Neuron (in vitro differentiated cells): Measurements from ENCODE around the gene STXBP6.
"Not testable (repeated sequence)": the region's sequence is repeated elsewhere in the genome, so short reads cannot be mapped to it uniquely, and the experiment has no call there.

ENCODE experiments used
- H2AFZ ChIP-seq: one replicate; pipeline ENCODE4 v1.6.1; 2013; ENCODE audit warnings: low read depth, mild to moderate bottlenecking, inconsistent platforms, low read length, moderate library complexity
- H3K27me3 ChIP-seq: one replicate; pipeline ENCODE4 v1.6.1; 2013; ENCODE audit warnings: low read length; ENCODE audit not compliant: insufficient read depth
- H3K36me3 ChIP-seq: one replicate; pipeline ENCODE4 v1.6.1; 2013; ENCODE audit warnings: low read length; ENCODE audit not compliant: insufficient read depth
- H3K4me1 ChIP-seq: one replicate; pipeline ENCODE4 v1.6.1; 2013; ENCODE audit warnings: low read length; ENCODE audit not compliant: insufficient read depth
- H3K4me3 ChIP-seq: 2 replicates; pipeline ENCODE4 v1.5.1; 2013; ENCODE audit warnings: mild to moderate bottlenecking, low read length, moderate library complexity
- H3K9me3 ChIP-seq: one replicate; pipeline ENCODE4 v1.6.1; 2013; ENCODE audit warnings: low read length

STXBP6 gene

DNA sequence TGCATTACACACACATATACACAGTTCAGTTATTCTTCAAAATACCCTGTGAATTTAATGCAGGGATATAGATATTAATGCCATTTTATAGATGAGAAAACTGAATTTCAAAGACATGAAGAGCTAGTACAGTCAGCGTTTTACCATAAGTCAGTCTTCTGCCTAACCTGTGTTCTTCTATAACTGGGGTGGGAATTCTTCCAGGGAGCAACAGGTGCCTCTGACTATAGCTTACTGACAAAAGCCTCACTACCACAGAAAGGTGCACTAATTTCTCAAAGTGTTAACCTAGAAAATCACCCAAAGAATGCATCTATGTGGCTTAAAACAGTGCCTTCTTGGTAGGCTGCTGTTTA lies 84.4 kb downstream of the STXBP6 start:
- H3K9me3 ChIP-seq = no peaks in the 10 kb centered on the region
- H2AFZ ChIP-seq = no peak overlapping the region
- no peaks in the 10 kb centered on the region for H3K4me1 ChIP-seq
- no peak overlapping the region for H3K4me3 ChIP-seq
- H3K27me3 ChIP-seq = no peaks in the 10 kb centered on the region
- H3K36me3 ChIP-seq = no peaks in the 10 kb centered on the region

DNA sequence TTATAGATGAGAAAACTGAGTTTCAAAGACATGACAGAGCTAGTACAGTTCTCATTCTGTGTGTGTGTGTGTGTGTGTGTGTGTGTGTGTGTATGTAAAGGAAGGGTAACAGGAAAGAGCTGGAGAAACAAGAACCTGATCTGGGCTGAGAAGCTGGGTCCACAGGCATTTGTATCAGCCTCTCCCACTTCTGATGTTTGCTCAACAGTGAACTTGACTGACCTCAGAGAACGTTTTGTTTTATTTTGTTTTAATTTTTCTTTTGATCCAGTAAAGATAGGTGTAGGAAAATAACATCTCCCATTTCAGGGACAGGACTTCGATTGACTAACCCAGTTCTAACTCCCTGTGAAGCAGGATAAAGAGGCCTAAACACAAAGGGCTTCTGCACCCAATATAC lies 85.4 kb downstream of the STXBP6 start:
- no peak overlapping the region for H2AFZ ChIP-seq
- no peak overlapping the region for H3K4me3 ChIP-seq
- H3K27me3 ChIP-seq = no peaks in the 10 kb centered on the region
- no peaks in the 10 kb centered on the region for H3K4me1 ChIP-seq
- no peaks in the 10 kb centered on the region for H3K9me3 ChIP-seq
- H3K36me3 ChIP-seq = no peaks in the 10 kb centered on the region

DNA sequence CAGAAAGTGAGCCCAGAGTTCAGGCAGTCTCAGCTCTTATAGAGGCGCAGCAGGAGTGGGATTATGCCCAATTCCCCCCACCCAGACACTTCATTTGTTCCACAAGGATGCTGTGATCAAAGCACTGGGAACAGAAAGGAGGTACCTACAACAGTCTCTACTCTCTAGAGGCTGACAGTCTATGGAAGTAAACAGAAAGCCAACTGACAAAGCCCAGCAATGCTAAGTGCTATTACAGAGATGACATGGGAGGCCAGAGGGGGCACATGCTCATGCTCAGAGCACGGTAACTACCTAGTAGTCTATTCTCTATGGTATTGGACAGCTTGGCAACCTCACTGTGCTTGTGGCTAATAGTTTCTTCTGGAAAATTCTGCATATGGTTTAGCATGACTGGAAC lies 85.9 kb downstream of the STXBP6 start:
- no peak overlapping the region for H2AFZ ChIP-seq

DNA sequence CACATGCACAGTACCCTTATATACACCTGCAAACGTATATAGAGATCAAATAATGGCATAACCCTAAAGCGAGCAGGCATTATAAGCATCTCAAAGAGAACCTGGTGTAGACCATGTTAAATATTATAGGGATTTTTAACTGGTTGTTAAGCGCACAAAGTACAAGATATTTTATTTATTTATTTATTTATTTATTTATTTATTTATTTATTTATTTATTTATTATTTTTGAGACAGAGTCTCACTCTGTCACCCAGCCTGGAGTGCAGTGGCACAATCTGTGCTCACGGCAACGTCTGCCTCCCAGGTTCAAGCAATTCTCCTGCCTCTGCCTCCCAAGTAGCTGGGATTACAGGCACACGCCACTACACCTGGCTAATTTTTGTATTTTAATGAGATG lies 87.8 kb downstream of the STXBP6 start:
- not testable (repeated sequence) for H3K36me3 ChIP-seq, H3K27me3 ChIP-seq, H3K4me1 ChIP-seq, H3K9me3 ChIP-seq, H2AFZ ChIP-seq, H3K4me3 ChIP-seq

More for the DNA sequence above, 85.9 kb downstream of the STXBP6 start:
- no peaks in the 10 kb centered on the region for H3K36me3 ChIP-seq
- no peaks in the 10 kb centered on the region for H3K4me1 ChIP-seq
- H3K9me3 ChIP-seq = no peaks in the 10 kb centered on the region
- no peak overlapping the region for H3K4me3 ChIP-seq
- no peaks in the 10 kb centered on the region for H3K27me3 ChIP-seq

DNA sequence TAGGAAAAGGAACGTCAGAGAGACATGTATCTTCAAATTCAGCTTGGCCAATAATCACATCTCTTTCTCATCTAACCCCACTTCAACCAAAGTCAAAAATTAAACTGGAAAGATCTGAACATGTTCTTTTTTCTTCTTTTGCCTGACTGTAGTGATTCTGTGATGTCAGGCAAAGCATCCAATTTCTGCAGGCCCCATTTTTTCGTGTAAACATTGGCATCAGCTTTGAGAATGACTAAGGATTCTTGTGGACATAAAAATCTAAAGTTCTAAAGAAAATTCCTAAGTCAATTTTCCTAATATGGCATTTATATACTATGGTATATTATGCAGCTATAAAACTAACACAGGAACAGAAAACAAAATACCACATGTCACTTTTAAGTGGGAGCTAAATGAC lies 89.1 kb downstream of the STXBP6 start:
- Histone ChIP-seq H3K27me3 (no peaks in the 10 kb centered on the region), H3K9me3 (no peaks in the 10 kb centered on the region), H2AFZ (no peak overlapping the region), H3K4me3 (no peak overlapping the region), H3K4me1 (no peaks in the 10 kb centered on the region), H3K36me3 (no peaks in the 10 kb centered on the region)

DNA sequence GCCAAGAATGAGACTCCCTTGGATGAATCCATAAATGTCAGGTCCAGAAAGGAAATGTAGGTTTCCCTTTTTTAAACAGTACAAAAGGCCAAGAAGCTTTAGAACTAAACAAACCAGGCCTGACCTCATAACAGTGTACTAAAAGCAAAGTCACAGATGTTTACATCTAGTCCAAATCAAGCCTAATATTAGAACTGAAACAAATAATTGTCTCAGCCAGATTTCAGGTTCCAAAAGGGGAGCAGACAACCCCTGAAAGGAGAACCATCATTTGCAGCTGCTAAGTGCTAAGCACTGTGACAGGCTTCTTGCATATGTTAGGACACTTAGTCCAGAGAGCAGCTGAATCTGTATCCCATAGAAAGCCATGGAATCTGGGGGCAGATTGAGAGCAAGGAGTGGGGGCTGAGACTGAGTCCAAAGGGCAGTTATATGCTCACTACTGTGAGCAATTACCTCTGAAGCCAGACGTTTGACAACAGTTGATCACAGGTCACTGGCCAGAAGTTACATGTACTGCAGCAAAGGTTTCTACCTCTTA lies 90.1 kb downstream of the STXBP6 start:
- Histone ChIP-seq H3K4me3 (no peak overlapping the region), H3K27me3 (no peaks in the 10 kb centered on the region), H3K36me3 (no peaks in the 10 kb centered on the region), H2AFZ (no peak overlapping the region), H3K4me1 (no peaks in the 10 kb centered on the region), H3K9me3 (no peaks in the 10 kb centered on the region)

DNA sequence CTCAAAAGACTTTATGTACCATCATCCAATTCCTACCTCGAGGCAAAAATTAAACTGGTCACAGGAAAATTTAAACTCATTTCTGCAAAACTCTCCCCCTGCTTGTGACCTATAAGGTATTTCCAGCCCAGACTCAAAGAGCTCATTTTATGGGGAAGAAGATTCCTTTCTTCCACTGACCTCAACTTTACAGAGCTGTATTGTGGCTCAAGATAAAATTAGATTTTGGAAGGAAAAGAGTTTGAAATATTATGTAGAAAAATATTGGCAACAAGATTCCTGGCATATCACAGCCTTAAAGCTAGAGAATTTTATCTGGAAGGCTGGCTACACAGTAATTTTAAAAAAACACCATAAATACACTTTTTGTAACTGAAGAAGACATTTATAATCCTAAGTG lies 91.7 kb downstream of the STXBP6 start:
- Histone ChIP-seq H2AFZ (no peak overlapping the region), H3K4me1 (no peaks in the 10 kb centered on the region), H3K36me3 (no peaks in the 10 kb centered on the region), H3K9me3 (no peaks in the 10 kb centered on the region), H3K27me3 (no peaks in the 10 kb centered on the region), H3K4me3 (no peak overlapping the region)

DNA sequence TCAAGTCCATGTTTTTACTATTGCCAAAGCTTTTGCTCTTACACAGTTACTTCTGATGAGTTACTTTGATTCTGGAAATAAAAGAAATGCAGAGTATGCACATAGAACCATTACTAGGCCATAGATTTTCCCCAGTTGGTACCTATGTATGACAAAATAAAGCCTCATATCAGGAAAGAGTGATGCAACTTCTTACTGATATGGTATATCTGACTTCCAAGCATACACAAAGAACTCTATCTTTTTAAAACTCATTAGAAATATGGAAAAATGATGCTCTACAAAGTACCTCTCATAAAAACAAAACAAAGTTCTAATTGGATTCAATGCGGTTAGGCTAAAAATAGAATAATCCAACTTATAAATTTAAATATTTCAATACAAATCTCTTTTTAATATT lies 92.1 kb downstream of the STXBP6 start:
- no peak overlapping the region for H3K4me3 ChIP-seq
- H3K9me3 ChIP-seq = no peaks in the 10 kb centered on the region
- no peak overlapping the region for H2AFZ ChIP-seq
- no peaks in the 10 kb centered on the region for H3K4me1 ChIP-seq
- no peaks in the 10 kb centered on the region for H3K36me3 ChIP-seq
- no peaks in the 10 kb centered on the region for H3K27me3 ChIP-seq

DNA sequence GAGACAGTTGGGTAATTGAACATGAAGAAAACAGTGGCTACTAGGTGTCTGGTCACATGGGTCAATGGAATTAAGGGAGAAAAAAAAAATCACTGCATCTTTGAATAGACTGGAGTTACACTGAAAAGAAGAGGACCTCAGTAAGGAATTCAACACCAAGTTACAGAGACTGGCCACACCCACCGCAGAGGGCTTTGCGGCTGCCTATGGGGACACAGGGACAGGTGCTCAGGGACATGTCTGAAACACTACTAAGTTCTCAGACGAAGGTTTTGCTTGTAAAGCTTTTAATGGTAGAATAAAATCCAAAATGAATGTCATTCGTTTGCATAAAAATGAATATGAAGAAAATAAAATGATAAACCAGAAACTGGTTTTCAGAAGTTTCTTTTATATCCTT lies 93.8 kb downstream of the STXBP6 start:
- Histone ChIP-seq H3K9me3 (no peaks in the 10 kb centered on the region), H3K27me3 (no peaks in the 10 kb centered on the region), H3K36me3 (no peaks in the 10 kb centered on the region), H2AFZ (no peak overlapping the region), H3K4me1 (no peaks in the 10 kb centered on the region), H3K4me3 (no peak overlapping the region)

DNA sequence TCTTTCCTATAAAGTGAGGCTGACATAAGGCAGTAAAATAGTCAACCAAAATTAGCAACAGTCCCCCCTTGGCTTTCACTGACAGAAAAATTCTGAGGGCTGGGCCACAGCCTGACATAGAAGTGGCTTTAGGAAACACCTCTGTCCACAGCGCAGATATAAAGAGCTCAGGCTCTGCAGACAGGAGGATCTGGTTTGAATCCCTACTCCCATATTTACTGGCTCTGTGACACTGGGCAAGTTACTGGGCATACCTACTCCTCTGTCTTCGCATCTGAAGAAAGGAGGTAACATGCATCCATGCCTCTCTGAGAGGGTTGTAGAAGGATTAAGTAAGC lies 95.3 kb downstream of the STXBP6 start:
- Histone ChIP-seq H3K36me3 (no peaks in the 10 kb centered on the region), H2AFZ (no peak overlapping the region), H3K9me3 (no peaks in the 10 kb centered on the region), H3K4me3 (no peak overlapping the region), H3K27me3 (no peaks in the 10 kb centered on the region), H3K4me1 (no peaks in the 10 kb centered on the region)

DNA sequence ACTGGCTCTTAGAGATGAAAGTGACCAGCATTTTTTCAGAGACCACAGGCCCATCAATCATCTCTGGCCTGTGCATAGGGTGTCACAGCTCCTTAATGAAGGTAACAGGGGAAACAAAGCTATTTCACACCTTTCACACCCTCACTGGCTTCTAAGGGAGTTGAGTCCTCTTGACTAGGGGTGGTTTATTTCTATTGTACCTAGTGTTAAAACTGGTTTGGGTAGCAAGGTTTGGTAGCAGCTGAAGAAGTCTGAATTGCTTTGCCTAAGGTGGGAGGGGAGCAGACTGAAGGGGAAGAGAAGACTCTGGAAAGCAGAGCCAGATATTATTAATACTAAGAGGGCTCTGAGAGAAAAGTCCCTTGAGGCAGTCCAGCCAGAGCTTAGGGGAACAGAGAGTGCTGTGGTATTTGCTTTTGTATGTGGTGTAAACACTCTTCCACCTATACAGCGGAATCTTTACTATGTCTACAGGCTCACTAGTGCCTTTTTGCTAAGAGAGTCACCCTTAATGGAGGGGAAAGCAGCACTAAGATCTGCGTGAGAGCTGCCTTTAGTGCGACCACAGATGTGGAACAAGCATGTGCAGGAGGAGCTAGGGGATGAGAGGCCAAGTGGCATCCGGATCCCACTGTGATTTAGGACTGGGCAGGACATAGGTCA lies 95.8 kb downstream of the STXBP6 start:
- Histone ChIP-seq H3K36me3 (no peaks in the 10 kb centered on the region), H3K27me3 (no peaks in the 10 kb centered on the region), H3K9me3 (no peaks in the 10 kb centered on the region), H3K4me3 (no peak overlapping the region), H2AFZ (no peak overlapping the region), H3K4me1 (no peaks in the 10 kb centered on the region)

DNA sequence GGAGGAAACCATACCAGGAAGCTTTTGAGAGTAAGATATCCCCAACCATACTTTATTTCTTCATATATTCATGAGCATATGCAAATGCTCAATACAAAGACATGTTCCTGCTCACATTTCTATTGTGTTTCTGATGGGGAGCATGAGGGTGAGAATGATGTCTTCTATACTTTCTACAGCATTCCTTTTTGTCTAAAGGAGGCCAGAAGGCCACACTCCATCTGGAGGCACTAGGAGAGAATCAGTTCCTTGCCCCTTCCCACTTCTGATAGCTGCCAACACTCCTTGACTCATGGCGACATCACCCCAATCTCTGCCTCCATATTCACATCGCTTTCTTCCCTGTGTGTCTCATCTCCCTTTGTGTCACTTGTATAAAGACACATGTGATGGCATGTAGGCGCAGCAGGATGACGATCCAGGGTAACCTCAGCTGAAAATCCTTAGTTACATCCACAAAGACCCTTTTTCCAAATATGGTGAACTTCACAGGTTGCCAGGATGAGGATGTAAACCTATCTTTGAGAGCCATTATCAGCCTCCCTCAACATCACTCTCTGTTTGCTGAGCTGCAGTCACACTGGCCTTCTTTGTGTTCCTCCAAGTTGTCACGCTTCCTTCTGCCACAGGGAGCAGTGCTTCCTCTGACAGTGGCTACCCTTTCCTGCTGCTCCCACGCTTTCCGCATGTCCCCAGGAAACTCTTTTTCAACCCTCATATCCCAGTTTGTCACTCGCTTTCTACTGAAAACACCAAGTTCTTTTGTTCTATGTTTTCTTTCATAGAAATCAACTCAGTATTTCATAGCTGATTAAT lies 96.9 kb downstream of the STXBP6 start:
- Histone ChIP-seq H3K27me3 (no peaks in the 10 kb centered on the region), H2AFZ (no peak overlapping the region), H3K4me3 (no peak overlapping the region), H3K9me3 (no peaks in the 10 kb centered on the region), H3K4me1 (no peaks in the 10 kb centered on the region), H3K36me3 (no peaks in the 10 kb centered on the region)

DNA sequence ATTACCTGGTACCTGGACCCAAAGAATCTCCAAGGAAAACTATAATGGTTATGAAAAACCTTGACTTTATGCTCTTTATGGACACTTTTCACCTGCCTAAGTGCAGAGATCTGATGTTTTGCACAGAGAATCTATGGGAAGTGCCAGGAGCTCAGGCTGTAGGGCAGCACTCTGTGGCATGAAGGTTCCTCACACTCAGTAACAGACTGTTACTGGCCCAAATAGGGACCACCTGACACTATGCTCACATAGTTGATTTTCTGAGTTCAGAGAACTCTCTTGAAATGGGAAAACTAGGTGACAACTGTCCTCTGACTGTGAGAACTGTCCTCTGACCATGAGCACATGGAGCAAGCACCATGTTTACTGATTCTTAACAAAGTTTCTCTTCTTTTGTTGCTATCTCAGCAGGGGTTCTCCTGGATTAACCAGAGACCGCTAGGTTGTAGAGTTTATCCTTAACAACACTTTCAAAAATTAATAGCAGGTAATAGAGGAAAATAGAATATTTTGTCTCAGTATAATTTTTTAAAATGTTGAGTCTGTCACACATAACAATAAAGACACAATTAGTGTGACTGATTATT lies 101.6 kb downstream of the STXBP6 start:
- H3K36me3 ChIP-seq = no peaks in the 10 kb centered on the region
- no peaks in the 10 kb centered on the region for H3K9me3 ChIP-seq
- no peaks in the 10 kb centered on the region for H3K4me1 ChIP-seq
- H2AFZ ChIP-seq = no peak overlapping the region
- no peak overlapping the region for H3K4me3 ChIP-seq
- H3K27me3 ChIP-seq = no peaks in the 10 kb centered on the region
